Measurements from ENCODE around the gene CENPB.

CENPB gene

GRCh38 chr20:3812259-3812681 lies 25.7 kb upstream of the CENPB start:
- no peak for DNase-seq
- Histone ChIP-seq H3K4me3 (ENCODE audit: control insufficient read depth in 1 of 7, extremely low read depth in 1 of 7, insufficient read depth in 4 of 7, low read depth in 2 of 7, low read length in 6 of 7) (no peak overlapping the region), H3K36me3 (ENCODE audit: control insufficient read depth in 4 of 4, insufficient read depth in 4 of 4, low read length in 3 of 4) (no peaks in the 10 kb centered on the region), H3K4me1 (ENCODE audit: control extremely low read depth in 1 of 4, control insufficient read depth in 4 of 4, insufficient read depth in 4 of 4, low read length in 3 of 4) (peaks cover 7 to 44% (median 34%) of the 10 kb centered on the region in 4 experiments), H3K27ac (ENCODE audit: insufficient read depth in 1 of 2, low read depth in 1 of 2, low read length in 2 of 2, poor library complexity in 1 of 2, severe bottlenecking in 2 of 2) (peak overlapping the region in 1 of 2 experiments; percentile 81), H3K27me3 (replicated peaks in 2 of 5; ENCODE audit: control insufficient read depth in 4 of 5, insufficient read depth in 5 of 5, low read length in 4 of 5) (no peaks in the 10 kb centered on the region), H3K9me3 (ENCODE audit: control extremely low read depth in 1 of 5, control insufficient read depth in 4 of 5, insufficient read depth in 2 of 5, low read depth in 1 of 5, low read length in 4 of 5) (no peaks in the 10 kb centered on the region)
- ChIA-PET CTCF (interaction anchor here (0.8 to 12.9 kb wide), 3 partner anchors 8 to 25 kb away, joined by 4 to 127 read pairs (median 5); partner anchors contain the start of genes AP5S1 and CENPB), POLR2A (no interaction called here)
- 100% methylated on average over 3 of the region's 9 CpGs for WGBS (ENCODE audit: insufficient coverage)

GRCh38 chr20:3811467-3812258 lies 25.1 kb upstream of the CENPB start:
- no peaks in the 10 kb centered on the region for H3K36me3 ChIP-seq (ENCODE audit: control insufficient read depth in 4 of 4, insufficient read depth in 4 of 4, low read length in 3 of 4)
- 8% methylated on average over 17 of the region's 20 CpGs for WGBS (ENCODE audit: insufficient coverage)
- peaks cover 7 to 49% (median 40%) of the 10 kb centered on the region in 4 experiments for H3K4me1 ChIP-seq (ENCODE audit: control extremely low read depth in 1 of 4, control insufficient read depth in 4 of 4, insufficient read depth in 4 of 4, low read length in 3 of 4)
- POLR2A ChIA-PET: interaction anchor here (0.6 kb wide), 1 partner anchor 14 kb away, joined by 7 read pairs; no protein-coding TSS in a partner anchor
- H3K4me3 ChIP-seq (ENCODE audit: control insufficient read depth in 1 of 7, extremely low read depth in 1 of 7, insufficient read depth in 4 of 7, low read depth in 2 of 7, low read length in 6 of 7): peak overlapping the region in 6 of 7 experiments; percentile 40 to 77 (median 50)
- CTCF ChIA-PET: interaction anchor here (0.8 to 1.7 kb wide), 3 partner anchors 9 to 25 kb away, joined by 4 to 5 read pairs (median 4); partner anchors contain the start of gene AP5S1
- DNase-seq: peak; percentile 92 to 97 (median 96)
- no peaks in the 10 kb centered on the region for H3K9me3 ChIP-seq (ENCODE audit: control extremely low read depth in 1 of 5, control insufficient read depth in 4 of 5, insufficient read depth in 2 of 5, low read depth in 1 of 5, low read length in 4 of 5)
- peak overlapping the region; percentile 41 to 81 for H3K27ac ChIP-seq (ENCODE audit: insufficient read depth in 1 of 2, low read depth in 1 of 2, low read length in 2 of 2, poor library complexity in 1 of 2, severe bottlenecking in 2 of 2)
- no peaks in the 10 kb centered on the region for H3K27me3 ChIP-seq (replicated peaks in 2 of 5; ENCODE audit: control insufficient read depth in 4 of 5, insufficient read depth in 5 of 5, low read length in 4 of 5)

GRCh38 chr20:3808544-3808943 lies 22.0 kb upstream of the CENPB start:
- no peaks in the 10 kb centered on the region for H3K9me3 ChIP-seq (ENCODE audit: control extremely low read depth in 1 of 5, control insufficient read depth in 4 of 5, insufficient read depth in 2 of 5, low read depth in 1 of 5, low read length in 4 of 5)
- H3K27ac ChIP-seq (ENCODE audit: insufficient read depth in 1 of 2, low read depth in 1 of 2, low read length in 2 of 2, poor library complexity in 1 of 2, severe bottlenecking in 2 of 2): no peak overlapping the region
- DNase-seq: no peak
- ChIA-PET POLR2A (no interaction called here), CTCF (interaction anchor here (1.0 kb wide), 1 partner anchor 29 kb away, joined by 3 read pairs; no protein-coding TSS in a partner anchor)
- 100% methylated on average over 2 of the region's 3 CpGs for WGBS (ENCODE audit: insufficient coverage)
- no peaks in the 10 kb centered on the region for H3K27me3 ChIP-seq (replicated peaks in 2 of 5; ENCODE audit: control insufficient read depth in 4 of 5, insufficient read depth in 5 of 5, low read length in 4 of 5)
- peaks cover 0 to 27% (median 13%) of the 10 kb centered on the region in 4 experiments for H3K36me3 ChIP-seq (ENCODE audit: control insufficient read depth in 4 of 4, insufficient read depth in 4 of 4, low read length in 3 of 4)
- H3K4me3 ChIP-seq (ENCODE audit: control insufficient read depth in 1 of 7, extremely low read depth in 1 of 7, insufficient read depth in 4 of 7, low read depth in 2 of 7, low read length in 6 of 7): no peak overlapping the region
- peaks cover 7 to 50% (median 39%) of the 10 kb centered on the region in 4 experiments for H3K4me1 ChIP-seq (ENCODE audit: control extremely low read depth in 1 of 4, control insufficient read depth in 4 of 4, insufficient read depth in 4 of 4, low read length in 3 of 4)

- no peak overlapping the region for H3K4me3 ChIP-seq (ENCODE audit: control insufficient read depth in 1 of 7, extremely low read depth in 1 of 7, insufficient read depth in 4 of 7, low read depth in 2 of 7, low read length in 6 of 7)
- CTCF ChIA-PET: interaction anchor here (1.0 to 1.1 kb wide), 2 partner anchors 9 to 18 kb away, joined by 3 to 6 read pairs; partner anchors contain the start of genes CDC25B and CENPB
- no peak for DNase-seq
- H3K27me3 ChIP-seq (replicated peaks in 2 of 5; ENCODE audit: control insufficient read depth in 4 of 5, insufficient read depth in 5 of 5, low read length in 4 of 5): no peaks in the 10 kb centered on the region
- 98% methylated on average over 11 of the region's 11 CpGs for WGBS (ENCODE audit: insufficient coverage)
- peaks cover 0 to 24% (median 20%) of the 10 kb centered on the region in 4 experiments for H3K4me1 ChIP-seq (ENCODE audit: control extremely low read depth in 1 of 4, control insufficient read depth in 4 of 4, insufficient read depth in 4 of 4, low read length in 3 of 4)
- H3K36me3 ChIP-seq (ENCODE audit: control insufficient read depth in 4 of 4, insufficient read depth in 4 of 4, low read length in 3 of 4): peaks cover 0 to 65% (median 32%) of the 10 kb centered on the region in 4 experiments
- H3K27ac ChIP-seq (ENCODE audit: insufficient read depth in 1 of 2, low read depth in 1 of 2, low read length in 2 of 2, poor library complexity in 1 of 2, severe bottlenecking in 2 of 2): no peak overlapping the region
- POLR2A ChIA-PET: no interaction called here
- H3K9me3 ChIP-seq (ENCODE audit: control extremely low read depth in 1 of 5, control insufficient read depth in 4 of 5, insufficient read depth in 2 of 5, low read depth in 1 of 5, low read length in 4 of 5): no peaks in the 10 kb centered on the region
These were observed 18.2 kb upstream of the CENPB start for GRCh38 chr20:3804781-3805180.

GRCh38 chr20:3804254-3804751 lies 17.8 kb upstream of the CENPB start:
- ChIA-PET POLR2A (no interaction called here), CTCF (no interaction called here)
- H3K4me3 ChIP-seq (ENCODE audit: control insufficient read depth in 1 of 7, extremely low read depth in 1 of 7, insufficient read depth in 4 of 7, low read depth in 2 of 7, low read length in 6 of 7): no peak overlapping the region
- DNase-seq: no peak
- H3K9me3 ChIP-seq (ENCODE audit: control extremely low read depth in 1 of 5, control insufficient read depth in 4 of 5, insufficient read depth in 2 of 5, low read depth in 1 of 5, low read length in 4 of 5): no peaks in the 10 kb centered on the region
- WGBS (ENCODE audit: insufficient coverage): 93% methylated on average over 7 of the region's 11 CpGs
- no peaks in the 10 kb centered on the region for H3K27me3 ChIP-seq (replicated peaks in 2 of 5; ENCODE audit: control insufficient read depth in 4 of 5, insufficient read depth in 5 of 5, low read length in 4 of 5)
- no peak overlapping the region for H3K27ac ChIP-seq (ENCODE audit: insufficient read depth in 1 of 2, low read depth in 1 of 2, low read length in 2 of 2, poor library complexity in 1 of 2, severe bottlenecking in 2 of 2)
- H3K36me3 ChIP-seq (ENCODE audit: control insufficient read depth in 4 of 4, insufficient read depth in 4 of 4, low read length in 3 of 4): peaks cover 0 to 68% (median 32%) of the 10 kb centered on the region in 4 experiments
- peaks cover 0 to 24% (median 20%) of the 10 kb centered on the region in 4 experiments for H3K4me1 ChIP-seq (ENCODE audit: control extremely low read depth in 1 of 4, control insufficient read depth in 4 of 4, insufficient read depth in 4 of 4, low read length in 3 of 4)

- peaks cover 0 to 73% (median 33%) of the 10 kb centered on the region in 4 experiments for H3K36me3 ChIP-seq (ENCODE audit: control insufficient read depth in 4 of 4, insufficient read depth in 4 of 4, low read length in 3 of 4)
- H3K9me3 ChIP-seq (ENCODE audit: control extremely low read depth in 1 of 5, control insufficient read depth in 4 of 5, insufficient read depth in 2 of 5, low read depth in 1 of 5, low read length in 4 of 5): no peaks in the 10 kb centered on the region
- POLR2A ChIA-PET: no interaction called here
- no peak overlapping the region for H3K4me3 ChIP-seq (ENCODE audit: control insufficient read depth in 1 of 7, extremely low read depth in 1 of 7, insufficient read depth in 4 of 7, low read depth in 2 of 7, low read length in 6 of 7)
- peaks cover 0 to 27% (median 22%) of the 10 kb centered on the region in 4 experiments for H3K4me1 ChIP-seq (ENCODE audit: control extremely low read depth in 1 of 4, control insufficient read depth in 4 of 4, insufficient read depth in 4 of 4, low read length in 3 of 4)
- H3K27ac ChIP-seq (ENCODE audit: insufficient read depth in 1 of 2, low read depth in 1 of 2, low read length in 2 of 2, poor library complexity in 1 of 2, severe bottlenecking in 2 of 2): no peak overlapping the region
- no peak for DNase-seq
- WGBS (ENCODE audit: insufficient coverage): 95% methylated on average over 6 of the region's 6 CpGs
- CTCF ChIA-PET: no interaction called here
- no peaks in the 10 kb centered on the region for H3K27me3 ChIP-seq (replicated peaks in 2 of 5; ENCODE audit: control insufficient read depth in 4 of 5, insufficient read depth in 5 of 5, low read length in 4 of 5)
These were observed 17.3 kb upstream of the CENPB start for GRCh38 chr20:3803854-3804253.

- Histone ChIP-seq H3K9me3 (ENCODE audit: control extremely low read depth in 1 of 5, control insufficient read depth in 4 of 5, insufficient read depth in 2 of 5, low read depth in 1 of 5, low read length in 4 of 5) (no peaks in the 10 kb centered on the region), H3K4me1 (ENCODE audit: control extremely low read depth in 1 of 4, control insufficient read depth in 4 of 4, insufficient read depth in 4 of 4, low read length in 3 of 4) (peaks cover 0 to 28% (median 22%) of the 10 kb centered on the region in 4 experiments), H3K27ac (ENCODE audit: insufficient read depth in 1 of 2, low read depth in 1 of 2, low read length in 2 of 2, poor library complexity in 1 of 2, severe bottlenecking in 2 of 2) (no peak overlapping the region), H3K36me3 (ENCODE audit: control insufficient read depth in 4 of 4, insufficient read depth in 4 of 4, low read length in 3 of 4) (peaks cover 0 to 78% (median 35%) of the 10 kb centered on the region in 4 experiments), H3K4me3 (ENCODE audit: control insufficient read depth in 1 of 7, extremely low read depth in 1 of 7, insufficient read depth in 4 of 7, low read depth in 2 of 7, low read length in 6 of 7) (no peak overlapping the region), H3K27me3 (replicated peaks in 2 of 5; ENCODE audit: control insufficient read depth in 4 of 5, insufficient read depth in 5 of 5, low read length in 4 of 5) (no peaks in the 10 kb centered on the region)
- WGBS (ENCODE audit: insufficient coverage): 97% methylated on average over 14 of the region's 14 CpGs
- ChIA-PET CTCF (no interaction called here), POLR2A (no interaction called here)
- DNase-seq: no peak
These were observed 16.7 kb upstream of the CENPB start for GRCh38 chr20:3803289-3803688.

Data from common myeloid progenitor, CD34-positive (primary cell).